ENCODE results near the gene HSPBP1. TPM values are rescaled to one million over a fixed set of nuclear protein-coding genes. Genes with fewer than 3 reads are reported as not detected.

The HSPBP1 gene
- total and polyA plus RNA-seq, 2 of the 4 experiments (the other 2 are of a cell fraction) = 21.0 to 43.2 TPM

DNA sequence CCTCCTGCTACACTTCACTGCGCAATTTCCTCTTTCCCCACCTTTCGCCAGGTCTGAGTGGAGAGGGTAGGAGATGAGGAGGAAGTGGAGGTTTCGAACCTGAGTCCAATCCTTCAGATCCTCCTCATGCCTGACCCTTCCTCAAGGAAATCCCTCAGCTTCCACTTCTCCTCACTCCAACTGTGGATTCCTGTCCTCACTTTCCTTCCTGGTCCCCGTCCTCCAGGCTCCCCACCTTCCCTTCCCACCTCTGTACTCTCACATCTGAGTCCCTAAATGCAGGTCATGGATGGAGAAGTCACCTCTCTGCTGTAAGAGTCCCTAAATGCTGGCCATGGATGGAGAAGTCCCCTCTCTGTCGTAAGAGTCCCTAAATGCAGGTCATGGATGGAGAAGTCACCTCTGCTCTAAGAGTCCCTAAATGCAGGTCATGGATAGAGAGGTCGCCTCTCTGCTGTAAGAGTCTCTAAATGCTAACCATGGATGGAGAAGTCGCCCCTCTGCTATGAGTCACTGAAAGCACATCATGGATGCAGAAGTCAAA lies 54.4 kb downstream of the HSPBP1 start:
- WGBS, 2 experiments (ENCODE audit: extremely low coverage in 2 of 2, insufficient read length in 1 of 2) = no CpG with 5 or more reads among the region's 7 CpGs
- no peak overlapping the region for H3K56ac ChIP-seq (ENCODE audit: extremely low read depth, insufficient read depth, low read length)
- DNase-seq (no peak), ATAC-seq (ENCODE audit: low read depth) (no peak)
- H2BK120ac ChIP-seq (ENCODE audit: low read depth, low read length) = no peak overlapping the region
- no peaks in the 10 kb centered on the region for H3K4me1 ChIP-seq (ENCODE audit: control insufficient read depth, insufficient read depth, low read length)
- H3K4me2 ChIP-seq (ENCODE audit: low read depth, low read length) = no peak overlapping the region
- no peak overlapping the region for H3K4me3 ChIP-seq (ENCODE audit: insufficient read depth, low read depth, low read length)
- no peak overlapping the region for H4K91ac ChIP-seq (ENCODE audit: insufficient read depth, low read depth, low read length)
- no peak overlapping the region for H2AK9ac ChIP-seq (replicated peaks; ENCODE audit: low read depth, low read length, poor library complexity)
- H3K4ac ChIP-seq (ENCODE audit: low read depth, low read length) = no peak overlapping the region
- H3K14ac ChIP-seq (replicated peaks; ENCODE audit: low read depth, low read length) = no peak overlapping the region
- intact Hi-C loops (cut with micrococcal nuclease) = no loop called here
- ChIA-PET CTCF (no interaction called here), POLR2A (ENCODE audit: unreplicated experiment) (no interaction called here)
- H2BK15ac ChIP-seq (ENCODE audit: low read depth, low read length) = no peak overlapping the region
- H3K23ac ChIP-seq (ENCODE audit: low read depth, low read length) = no peak overlapping the region
- H3K18ac ChIP-seq (ENCODE audit: low read depth, low read length) = no peak overlapping the region
- in situ Hi-C loops (cut with MboI; ENCODE audit: low sequenced_read_pairs) = no loop called here
- no peak overlapping the region for H2BK5ac ChIP-seq (ENCODE audit: low read depth, low read length, poor library complexity, severe bottlenecking)
- H2AK5ac ChIP-seq (ENCODE audit: low read depth, low read length) = no peak overlapping the region
- H2BK20ac ChIP-seq (ENCODE audit: low read depth, low read length) = no peak overlapping the region
- H4K20me1 ChIP-seq (ENCODE audit: insufficient read depth, low read length) = peaks cover 11% of the 10 kb centered on the region
- H4K8ac ChIP-seq (ENCODE audit: low read depth in 2 of 2, low read length in 2 of 2) = no peak overlapping the region
- no peaks in the 10 kb centered on the region for H3K27me3 ChIP-seq (ENCODE audit: control insufficient read depth, insufficient read depth, low read length)
- no TSS peak for BruUV-seq (replicated peaks)
- H3K27ac ChIP-seq (ENCODE audit: insufficient read depth, low read length) = no peak overlapping the region
- H3K36me3 ChIP-seq (ENCODE audit: control insufficient read depth, insufficient read depth, low read length) = peaks cover 27% of the 10 kb centered on the region
- H3K9me1 ChIP-seq (ENCODE audit: insufficient read depth, low read length) = 0 out of 2 replicates have a peak, but pooled peaks cover 6% of the 10 kb centered on the region
- H3K79me1 ChIP-seq (ENCODE audit: low read depth in 1 of 2, low read length in 2 of 2) = no peaks in the 10 kb centered on the region
- H2AFZ ChIP-seq (replicated peaks; ENCODE audit: low read length, poor library complexity) = no peak overlapping the region
- dilution Hi-C loops (cut with HindIII; ENCODE audit: low sequenced_read_pairs, unreplicated experiment) = no loop called here
- H3K9ac ChIP-seq (ENCODE audit: low read depth, low read length) = no peak overlapping the region
- H3K9me3 ChIP-seq (ENCODE audit: control insufficient read depth, insufficient read depth, low read length) = no peaks in the 10 kb centered on the region
- TF ChIP-seq BHLHE40 (IDR thresholded peaks at IDR 0.05; ENCODE audit: low read depth, low read length) (no peak), POLR2A (IDR thresholded peaks at IDR 0.05; ENCODE audit: low read depth, low read length) (no peak), SMC3 (IDR thresholded peaks at IDR 0.05; ENCODE audit: low read depth, low read length) (no peak), MAFK (IDR thresholded peaks at IDR 0.05; ENCODE audit: low read depth, low read length) (no peak), RAD21 (IDR thresholded peaks at IDR 0.05; ENCODE audit: low read length) (no peak), FOS (IDR thresholded peaks at IDR 0.05; ENCODE audit: low read depth, low read length) (no peak), MXI1 (IDR thresholded peaks at IDR 0.05; ENCODE audit: borderline replicate concordance, low read depth, low read length) (no peak), CHD1 (IDR thresholded peaks at IDR 0.05; ENCODE audit: low read depth, low read length) (no peak)
- TF ChIP-seq, protein P1, sequence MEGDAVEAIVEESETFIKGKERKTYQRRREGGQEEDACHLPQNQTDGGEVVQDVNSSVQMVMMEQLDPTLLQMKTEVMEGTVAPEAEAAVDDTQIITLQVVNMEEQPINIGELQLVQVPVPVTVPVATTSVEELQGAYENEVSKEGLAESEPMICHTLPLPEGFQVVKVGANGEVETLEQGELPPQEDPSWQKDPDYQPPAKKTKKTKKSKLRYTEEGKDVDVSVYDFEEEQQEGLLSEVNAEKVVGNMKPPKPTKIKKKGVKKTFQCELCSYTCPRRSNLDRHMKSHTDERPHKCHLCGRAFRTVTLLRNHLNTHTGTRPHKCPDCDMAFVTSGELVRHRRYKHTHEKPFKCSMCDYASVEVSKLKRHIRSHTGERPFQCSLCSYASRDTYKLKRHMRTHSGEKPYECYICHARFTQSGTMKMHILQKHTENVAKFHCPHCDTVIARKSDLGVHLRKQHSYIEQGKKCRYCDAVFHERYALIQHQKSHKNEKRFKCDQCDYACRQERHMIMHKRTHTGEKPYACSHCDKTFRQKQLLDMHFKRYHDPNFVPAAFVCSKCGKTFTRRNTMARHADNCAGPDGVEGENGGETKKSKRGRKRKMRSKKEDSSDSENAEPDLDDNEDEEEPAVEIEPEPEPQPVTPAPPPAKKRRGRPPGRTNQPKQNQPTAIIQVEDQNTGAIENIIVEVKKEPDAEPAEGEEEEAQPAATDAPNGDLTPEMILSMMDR (conservative IDR thresholded peaks at IDR 0.05; ENCODE audit: low read depth, low read length) = no peak
- no peak overlapping the region for H4K5ac ChIP-seq (ENCODE audit: low read depth, low read length)
